Small intestine (tissue), 7 donors: Measurements from ENCODE around the gene MARK4. TPM values are rescaled to one million over a fixed set of nuclear protein-coding genes. Genes with fewer than 3 reads are reported as not detected.
"Not testable (repeated sequence)": the region's sequence is repeated elsewhere in the genome, so short reads cannot be mapped to it uniquely, and the experiment has no call there.

ENCODE experiments used
- DNase-seq, 2 donors: peaks; one replicate each; pipeline versions ENCODE4 v3.0.0 to v3.0.0-alpha.2; 2013
- FAIRE-seq: peaks from 2 replicates; lab custom pipeline; 2012; peaks lifted over from hg19 to GRCh38; lab: Jason Lieb, UNC
- H3K27ac ChIP-seq, 3 donors: one replicate each; pipeline ENCODE4 v1.5.1; 2013; ENCODE audit warnings: low read length in 2 of 3, mild to moderate bottlenecking in 2 of 3, control low read depth in 1 of 3, inconsistent platforms in 1 of 3, low read depth in 1 of 3, moderate library complexity in 1 of 3
- H3K27me3 ChIP-seq, 3 donors: one replicate each; pipeline ENCODE4 v1.6.1; 2013; ENCODE audit warnings: low read length in 3 of 3, inconsistent platforms in 1 of 3; ENCODE audit not compliant: control insufficient read depth in 3 of 3, insufficient read depth in 3 of 3
- H3K36me3 ChIP-seq, 3 donors: one replicate each; pipeline ENCODE4 v1.6.1; 2013; ENCODE audit warnings: low read length in 3 of 3, inconsistent platforms in 1 of 3, low read depth in 1 of 3, mild to moderate bottlenecking in 1 of 3, moderate library complexity in 1 of 3; ENCODE audit not compliant: control insufficient read depth in 3 of 3, insufficient read depth in 2 of 3
- H3K4me1 ChIP-seq, 3 donors: one replicate each; pipeline ENCODE4 v1.6.1; 2013; ENCODE audit warnings: low read length in 2 of 3, inconsistent platforms in 1 of 3, low read depth in 1 of 3, mild to moderate bottlenecking in 1 of 3, moderate library complexity in 1 of 3; ENCODE audit not compliant: control insufficient read depth in 3 of 3, insufficient read depth in 2 of 3
- H3K4me3 ChIP-seq, 3 donors: one replicate each; pipeline ENCODE4 v1.5.1; 2013; ENCODE audit warnings: low read length in 3 of 3, control low read depth in 1 of 3, inconsistent platforms in 1 of 3, low read depth in 1 of 3, mild to moderate bottlenecking in 1 of 3, moderate library complexity in 1 of 3
- H3K9me3 ChIP-seq, 2 donors: one replicate each; pipeline ENCODE4 v1.6.1; 2013; ENCODE audit warnings: low read depth in 1 of 2, low read length in 1 of 2; ENCODE audit not compliant: control insufficient read depth in 2 of 2, insufficient read depth in 1 of 2
- WGBS, 3 donors: extraction: QIAGEN DNeasy Blood & Tissue Kit; methylation state at CpG; one replicate each; pipeline ENCODE4 v1.1.7; 2013; 5-methylcytosine and 5-hydroxymethylcytosine counted together
- polyA plus RNA-seq, 4 donors: library from polyadenylated mRNA; stranded (reverse) in 3 of 4; unstranded in 1 of 4; fragments of 200-250 nt in 3 of 4; fragments of 120-200 nt in 1 of 4; gene quantifications; one replicate each; pipeline versions ENCODE4 v1.2.1 to v1.2.3, GENCODE V29; 2013
- donor health status: healthy with polysubstance abuse.
- donor health status: control.
- donor health status: control.
- donor health status: Bipolar disorder and iron deficiency.
- donor health status: healthy.

Gene MARK4
- polyA plus RNA-seq, 4 donors = 5.1 to 14.2 (median 7.7) TPM

- Histone ChIP-seq H3K9me3 (no peaks in the 10 kb centered on the region), H3K27ac (no peak overlapping the region), H3K4me1 (no peaks in the 10 kb centered on the region), H3K36me3 (no peaks in the 10 kb centered on the region), H3K27me3 (peaks cover 0 to 3% (median 2%) of the 10 kb centered on the region in 3 donors), H3K4me3 (no peak overlapping the region)
- 78 to 80% (median 79%) methylated on average over 10 of the region's 10 CpGs for WGBS, 3 donors
- FAIRE-seq = no peak
- DNase-seq = no peak
Measured at GRCh38 chr19:45333609-45334303, 82.7 kb downstream of the MARK4 start.

- H3K27me3 ChIP-seq, H3K9me3 ChIP-seq, H3K4me1 ChIP-seq, DNase-seq, H3K27ac ChIP-seq, FAIRE-seq, H3K4me3 ChIP-seq, H3K36me3 ChIP-seq: not testable (repeated sequence)
- WGBS, 3 donors = 83 to 91% (median 90%) methylated on average over 4 of the region's 4 CpGs
Measured at GRCh38 chr19:45334881-45335280, 83.8 kb downstream of the MARK4 start.

- H3K27ac ChIP-seq = no peak overlapping the region
- H3K4me1 ChIP-seq = peaks cover 0 to 4% (median 0%) of the 10 kb centered on the region in 3 donors
- WGBS, 3 donors = 55 to 61% (median 58%) methylated on average over 11 of the region's 11 CpGs
- no peak for FAIRE-seq
- H3K27me3 ChIP-seq = peaks cover 0 to 20% (median 2%) of the 10 kb centered on the region in 3 donors
- H3K4me3 ChIP-seq = no peak overlapping the region
- H3K9me3 ChIP-seq = no peaks in the 10 kb centered on the region
- no peaks in the 10 kb centered on the region for H3K36me3 ChIP-seq
- DNase-seq = no peak
Measured at GRCh38 chr19:45336696-45337251, 85.7 kb downstream of the MARK4 start.

- Histone ChIP-seq H3K4me3 (no peak overlapping the region), H3K4me1 (peaks cover 0 to 4% (median 0%) of the 10 kb centered on the region in 3 donors), H3K27ac (no peak overlapping the region), H3K9me3 (no peaks in the 10 kb centered on the region), H3K27me3 (peaks cover 0 to 36% (median 4%) of the 10 kb centered on the region in 3 donors), H3K36me3 (no peaks in the 10 kb centered on the region)
- FAIRE-seq (no peak), DNase-seq (no peak)
- 66 to 83% (median 67%) methylated on average over 6 of the region's 6 CpGs for WGBS, 3 donors
Measured at GRCh38 chr19:45339629-45340028, 88.6 kb downstream of the MARK4 start.

GRCh38 chr19:45340232-45340898 is 89.3 kb downstream of the MARK4 start, which contains the start of gene KLC3:
Gene KLC3, plus strand, starts transcription at chr19:45340750. Its CDS starts 4,792 bp downstream, at chr19:45345542.
- WGBS, 3 donors = 12 to 14% (median 12%) methylated on average over 37 to 50 of the region's 50 CpGs
- peak within 1 kb of the TSS in 1 of 3 donors; percentile 27 for H3K4me3 ChIP-seq
- peak; percentile 68 to 74 for DNase-seq

GRCh38 chr19:45340899-45341453 is 89.9 kb downstream of the MARK4 start:
- WGBS, 3 donors = 4 to 14% (median 12%) methylated on average over 18 to 25 of the region's 25 CpGs
- H3K27ac ChIP-seq = no peak overlapping the region
- DNase-seq (peak in 1 of 2 donors; percentile 29), FAIRE-seq (no peak)
- peak overlapping the region in 1 of 3 donors; percentile 27 for H3K4me3 ChIP-seq
- peaks cover 4 to 46% (median 8%) of the 10 kb centered on the region in 3 donors for H3K27me3 ChIP-seq
- H3K9me3 ChIP-seq = no peaks in the 10 kb centered on the region
- H3K36me3 ChIP-seq = no peaks in the 10 kb centered on the region
- H3K4me1 ChIP-seq = peaks cover 0 to 4% (median 0%) of the 10 kb centered on the region in 3 donors

More at GRCh38 chr19:45340232-45340898, 89.3 kb downstream of the MARK4 start, which contains the start of gene KLC3:
- H3K36me3 ChIP-seq = no peaks in the 10 kb centered on the region
- no peaks in the 10 kb centered on the region for H3K9me3 ChIP-seq
- peaks cover 0 to 4% (median 0%) of the 10 kb centered on the region in 3 donors for H3K4me1 ChIP-seq
- FAIRE-seq = no peak
- H3K27ac ChIP-seq = no peak within 1 kb of the TSS
- H3K27me3 ChIP-seq = peaks cover 2 to 43% (median 8%) of the 10 kb centered on the region in 3 donors

- FAIRE-seq (no peak), DNase-seq (no peak)
- Histone ChIP-seq H3K4me3 (no peak overlapping the region), H3K27me3 (peaks cover 4 to 63% (median 8%) of the 10 kb centered on the region in 3 donors), H3K36me3 (no peaks in the 10 kb centered on the region), H3K4me1 (peaks cover 0 to 4% (median 0%) of the 10 kb centered on the region in 3 donors), H3K27ac (no peak overlapping the region), H3K9me3 (no peaks in the 10 kb centered on the region)
- 76 to 82% (median 79%) methylated on average over 13 of the region's 13 CpGs for WGBS, 3 donors
Measured at GRCh38 chr19:45342911-45343310, 91.8 kb downstream of the MARK4 start.
